CD1c-positive myeloid dendritic cell (primary cell): ENCODE data around the gene NAT14.

Experiments used
- DNase-seq: peaks from one replicate; pipeline ENCODE4 v3.0.0-alpha.2; 2016; ENCODE audit errors: extremely low spot score

Gene NAT14

DNA sequence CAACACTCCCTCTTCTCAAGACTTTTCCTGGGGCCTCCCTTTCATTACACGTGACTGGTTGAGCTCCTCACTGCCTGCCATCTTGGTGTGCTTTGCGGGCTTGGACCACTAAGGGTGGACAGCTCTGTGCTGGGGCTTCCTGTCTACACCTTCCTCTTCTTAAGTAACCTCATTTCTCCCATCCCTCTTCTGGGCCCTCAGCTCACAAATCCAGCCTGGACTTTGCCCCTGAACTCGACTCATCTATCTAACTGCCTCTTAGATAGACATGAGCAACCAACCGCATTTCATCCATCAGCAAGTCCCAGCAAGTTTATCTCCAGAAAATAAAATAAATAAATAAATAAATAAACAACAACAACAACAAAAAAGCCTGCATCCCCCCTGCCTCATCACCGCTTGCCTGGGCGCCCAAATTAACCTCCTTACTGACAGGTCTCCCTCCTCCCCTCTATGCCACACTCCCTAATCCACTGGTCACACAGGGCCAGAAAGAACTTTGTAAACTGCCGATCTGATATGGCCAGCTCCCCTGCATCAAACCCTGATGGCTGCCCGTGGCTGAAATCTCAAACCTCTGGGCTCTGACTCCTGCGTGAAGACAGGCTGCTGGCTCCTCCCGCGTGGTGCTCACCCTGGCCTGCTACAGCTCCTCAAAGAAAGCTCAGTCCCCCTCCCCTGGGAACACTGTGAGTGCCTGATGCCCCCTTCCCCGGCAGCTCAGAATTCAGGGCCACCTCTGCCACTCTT, 31.3 kb upstream of the NAT14 start:
- no peak for DNase-seq

DNA sequence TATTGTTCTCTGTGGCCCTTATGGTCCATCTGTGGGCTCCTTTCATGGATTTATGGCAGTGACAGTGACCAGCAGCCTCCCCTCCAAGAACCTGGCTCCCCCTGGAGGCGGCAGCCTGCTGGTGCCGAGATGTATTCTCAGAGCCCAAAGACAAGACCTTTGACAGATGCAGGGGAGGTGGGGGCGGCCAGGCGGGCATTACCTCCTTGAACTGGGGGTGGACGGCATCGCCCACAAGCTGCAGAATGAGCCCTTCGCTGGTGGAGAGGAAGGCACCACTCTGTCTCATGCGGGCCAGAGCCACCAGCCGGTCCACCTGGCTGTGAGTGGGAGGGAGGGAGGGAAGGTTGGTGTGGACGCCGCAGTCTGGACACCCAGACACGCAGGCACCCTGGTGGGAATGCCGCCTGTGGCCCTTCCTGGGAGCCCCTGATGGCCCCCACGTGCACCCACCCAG, 30.2 kb upstream of the NAT14 start:
- peak; percentile 56 for DNase-seq

DNA sequence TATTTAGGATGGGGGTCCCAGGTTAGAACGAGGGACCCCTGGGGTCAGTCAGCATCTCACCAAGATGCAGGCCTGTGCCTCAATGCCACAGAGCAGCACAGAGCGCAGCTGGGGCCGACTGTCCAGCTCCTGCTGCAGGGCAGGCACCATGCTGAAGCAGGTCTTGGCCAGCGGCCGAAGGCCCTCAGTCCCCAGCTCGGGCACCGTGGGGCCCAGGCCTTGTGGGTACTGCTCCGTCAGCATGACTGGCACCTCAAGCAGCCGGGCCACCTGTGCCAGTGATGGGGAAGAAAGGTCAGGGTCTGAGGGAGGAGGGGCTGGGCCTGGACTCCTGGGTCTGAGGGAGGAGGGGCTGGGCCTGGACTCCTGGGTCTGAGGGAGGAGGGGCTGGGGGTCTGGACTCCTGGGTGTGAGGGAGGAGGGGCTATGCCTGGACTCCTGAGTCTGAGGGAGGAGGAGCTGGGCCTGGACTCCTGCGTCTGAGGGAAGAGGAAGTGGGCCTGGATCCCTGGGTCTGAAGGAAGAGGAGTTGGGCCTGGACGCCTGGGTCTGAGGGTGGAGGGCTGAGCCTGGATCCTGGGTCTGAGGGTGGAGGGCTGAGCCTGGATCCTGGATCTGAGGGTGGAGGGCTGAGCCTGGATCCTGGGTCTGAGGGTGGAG, 29.3 kb upstream of the NAT14 start:
- DNase-seq, result no peak

DNA sequence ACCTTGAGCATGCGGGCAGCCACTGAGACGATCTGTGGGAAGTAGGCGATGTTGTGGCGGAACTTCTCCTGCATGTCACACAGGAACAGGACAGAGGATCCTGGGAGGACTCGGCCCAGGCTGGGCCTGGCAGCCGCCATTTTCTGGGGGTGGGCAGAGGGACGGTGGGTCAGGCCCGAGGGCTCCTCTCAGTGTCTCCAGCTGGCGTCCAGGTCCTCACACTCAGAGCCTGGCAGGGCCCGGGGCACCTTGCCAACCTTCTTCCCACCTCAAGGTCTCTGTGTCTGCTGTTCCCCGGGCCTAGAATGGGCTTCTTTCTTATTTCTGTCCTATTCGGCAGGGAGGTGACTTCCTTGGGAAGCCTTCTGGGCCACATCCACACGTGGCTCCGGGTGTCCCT, 28.6 kb upstream of the NAT14 start:
- no peak for DNase-seq

DNA sequence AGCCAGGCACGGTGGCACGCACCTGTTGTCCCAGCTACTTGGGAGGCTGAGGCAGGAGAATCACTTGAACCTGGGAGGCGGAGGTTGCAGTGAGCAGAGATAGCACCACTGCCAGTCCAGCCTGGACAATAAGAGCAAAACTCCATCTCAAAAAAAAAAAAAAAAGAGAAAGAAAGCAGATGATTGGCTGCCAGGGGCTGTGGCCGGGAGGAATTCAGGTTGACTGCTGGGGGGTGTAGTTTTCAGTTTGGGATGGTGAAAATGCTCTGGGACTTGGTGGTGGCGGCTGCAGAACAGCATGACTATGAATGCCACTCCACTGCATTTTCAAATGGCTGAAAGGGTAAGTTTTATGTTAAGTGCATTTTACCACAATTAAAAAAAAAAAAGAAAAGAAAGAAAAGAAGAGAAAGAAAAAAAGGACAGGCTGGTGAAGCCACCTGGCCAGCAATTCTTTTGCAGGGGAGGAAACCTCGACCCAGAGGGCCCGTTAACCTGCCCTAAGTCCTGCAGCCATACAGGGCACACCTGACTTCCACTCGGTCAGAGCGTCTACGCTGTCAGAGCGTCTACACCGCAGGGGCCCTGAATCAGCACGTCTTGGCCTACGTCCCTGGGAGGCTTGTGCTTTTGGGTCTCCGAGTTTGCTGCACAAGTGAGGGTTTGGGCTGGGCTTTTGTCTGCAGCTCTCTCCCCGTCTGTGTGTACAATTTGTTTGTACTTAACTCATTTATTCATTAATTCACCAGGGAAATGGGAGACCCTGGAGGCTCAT, 27.1 kb upstream of the NAT14 start:
- no peak for DNase-seq

DNA sequence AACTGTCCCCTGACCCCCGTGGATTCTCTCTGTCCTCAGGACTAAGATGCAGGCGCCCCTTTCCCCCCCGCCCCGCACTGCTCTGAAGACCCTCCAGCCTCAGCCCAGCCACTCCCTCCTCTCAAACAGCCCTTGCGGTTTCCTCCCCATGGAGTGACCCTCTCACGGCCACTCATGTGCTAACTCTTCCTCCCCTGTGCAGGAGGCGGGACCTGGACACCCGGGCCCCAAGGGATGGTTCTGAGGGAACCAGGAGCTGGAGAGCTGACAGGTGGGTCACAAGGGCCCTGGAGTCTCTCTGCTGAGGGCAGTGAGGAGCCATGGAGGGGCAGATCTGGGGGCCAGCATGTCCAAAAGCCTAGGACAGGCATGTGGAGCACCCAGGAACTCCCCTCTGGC, 25.4 kb upstream of the NAT14 start:
- DNase-seq, result no peak

DNA sequence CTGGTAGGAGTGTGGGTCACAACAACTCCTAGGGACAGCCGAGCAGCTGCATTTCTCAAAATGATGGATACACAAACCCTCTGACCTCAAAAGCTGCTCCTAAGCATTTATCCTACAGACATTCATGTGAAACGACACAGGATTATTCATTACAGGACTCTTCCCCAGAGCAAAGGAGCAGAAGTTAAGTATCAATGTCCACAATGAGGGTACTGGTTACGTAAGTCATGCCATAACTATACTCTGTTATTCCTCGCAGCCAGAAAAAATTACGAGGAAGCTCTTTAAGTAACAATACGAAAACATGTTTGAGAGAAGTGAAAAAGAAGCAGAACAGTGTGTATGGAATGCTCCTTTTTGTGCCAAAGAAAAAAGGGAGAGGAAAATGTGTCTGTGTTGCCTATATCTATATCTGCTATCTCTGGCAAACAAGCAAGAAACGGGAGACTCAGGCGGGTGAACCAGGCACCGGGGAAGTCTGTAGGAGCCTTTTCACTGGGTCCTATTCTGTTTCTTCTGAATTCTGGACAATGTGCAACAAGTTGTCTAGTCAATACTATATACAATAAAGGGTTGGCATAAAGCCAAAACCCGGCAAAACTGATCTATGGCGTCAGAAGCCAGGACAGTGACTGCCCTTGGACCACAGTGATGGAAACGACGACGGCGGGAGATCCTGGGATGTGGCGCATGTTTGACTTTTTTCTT, 24.9 kb upstream of the NAT14 start:
- peak; percentile 36 for DNase-seq

DNA sequence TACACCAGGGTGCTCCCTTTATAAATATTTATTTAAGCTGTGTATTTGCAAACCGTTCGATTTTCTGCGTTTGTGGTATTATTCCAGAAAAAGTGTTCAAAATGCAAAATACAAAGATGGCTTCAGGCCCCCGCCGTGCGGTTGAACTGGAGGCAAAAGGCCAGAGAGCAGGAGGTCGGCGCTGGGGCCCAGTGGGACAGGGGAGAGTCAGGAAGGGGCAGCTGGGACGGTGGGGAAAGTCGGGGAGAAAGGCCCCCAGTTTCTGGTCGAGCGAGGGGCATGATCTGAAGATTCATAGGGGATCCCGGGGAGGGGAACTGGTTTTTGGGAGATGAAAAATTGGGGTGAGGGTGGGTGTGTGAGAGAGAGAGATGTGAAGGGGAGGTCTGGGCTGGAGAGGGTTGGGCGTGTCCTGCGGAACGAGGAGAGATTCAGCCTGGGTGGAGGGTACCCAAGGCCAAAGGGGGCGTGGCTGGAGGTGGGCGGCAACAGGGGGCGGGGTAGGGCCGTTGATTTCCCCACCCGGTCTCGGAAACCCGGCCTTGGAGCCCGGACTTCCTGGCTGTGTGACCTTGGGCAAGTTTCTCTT, 24.2 kb upstream of the NAT14 start:
- peak; percentile 41 for DNase-seq

DNA sequence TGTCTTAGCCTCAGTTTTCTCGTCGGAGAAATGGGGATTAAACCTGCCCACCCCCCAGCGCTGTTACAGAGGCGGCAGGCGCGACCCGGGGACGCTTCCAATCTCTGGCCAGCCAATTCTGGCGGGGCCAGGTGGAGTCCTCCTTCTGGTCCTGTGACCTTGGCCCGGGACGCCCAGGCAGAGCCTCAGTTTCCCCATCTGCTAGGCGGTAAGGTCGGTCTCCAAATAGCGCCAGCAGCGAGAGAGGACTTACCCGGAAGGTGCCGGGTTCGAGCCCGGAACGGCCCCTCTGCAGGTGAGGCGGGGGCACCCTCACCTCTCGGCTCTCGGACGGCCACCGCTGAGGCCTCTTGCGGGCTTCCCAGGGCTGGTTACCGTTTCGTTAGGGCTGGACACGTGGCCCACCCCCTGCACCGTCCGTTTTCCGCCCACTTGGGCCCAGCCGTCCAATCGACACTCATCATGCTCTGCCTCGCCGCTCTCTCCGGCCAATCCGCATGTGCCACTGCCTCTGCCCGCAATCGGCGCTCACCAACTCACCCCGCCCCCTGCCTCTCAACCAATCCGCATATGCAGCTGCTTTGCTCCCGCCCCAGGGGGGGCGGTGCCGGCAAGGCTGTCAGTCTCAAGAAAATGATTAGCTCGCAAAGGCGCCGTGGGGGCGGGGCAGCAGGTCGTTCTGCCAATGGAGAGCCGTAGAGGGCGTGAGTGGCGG, 23.6 kb upstream of the NAT14 start, which contains the start of gene ISOC2:
Gene ISOC2 (minus strand): TSS at position 384 of the 715 bp plus-strand sequence. CDS start 5,156 bp downstream, outside the sequence.
- peak; percentile 100 for DNase-seq

DNA sequence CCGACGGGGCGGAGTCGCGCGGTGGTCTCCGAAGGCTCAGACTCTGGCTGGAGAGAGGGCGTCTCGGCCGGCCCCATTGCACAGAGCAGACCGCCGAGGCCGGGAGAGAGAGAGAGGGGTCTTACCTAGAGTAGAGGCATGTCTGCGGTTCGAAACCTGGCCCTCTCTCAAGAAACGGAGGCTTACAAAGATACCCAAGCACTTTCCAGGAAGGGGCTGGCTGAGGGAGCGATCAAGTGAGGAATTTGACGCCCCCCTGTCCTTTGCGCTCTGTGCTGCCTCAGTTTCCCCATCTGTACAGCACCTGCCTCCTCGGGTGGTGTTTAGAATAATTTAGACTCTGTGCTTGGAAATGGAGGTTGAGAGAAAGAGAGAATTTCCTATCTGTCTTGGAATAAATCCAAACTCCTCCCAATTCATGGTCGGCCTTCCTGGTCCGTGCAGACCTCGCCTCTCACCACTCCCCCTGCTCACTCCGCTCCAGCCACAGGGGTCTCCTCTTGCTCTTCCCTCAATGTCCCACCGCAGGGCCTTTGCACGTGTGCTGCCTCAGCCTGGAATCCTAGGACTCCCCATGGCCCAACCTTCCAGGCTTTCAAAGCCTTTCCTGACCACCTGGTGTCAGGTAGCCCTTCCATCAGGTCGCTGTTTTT, 22.9 kb upstream of the NAT14 start:
- DNase-seq, result no peak

DNA sequence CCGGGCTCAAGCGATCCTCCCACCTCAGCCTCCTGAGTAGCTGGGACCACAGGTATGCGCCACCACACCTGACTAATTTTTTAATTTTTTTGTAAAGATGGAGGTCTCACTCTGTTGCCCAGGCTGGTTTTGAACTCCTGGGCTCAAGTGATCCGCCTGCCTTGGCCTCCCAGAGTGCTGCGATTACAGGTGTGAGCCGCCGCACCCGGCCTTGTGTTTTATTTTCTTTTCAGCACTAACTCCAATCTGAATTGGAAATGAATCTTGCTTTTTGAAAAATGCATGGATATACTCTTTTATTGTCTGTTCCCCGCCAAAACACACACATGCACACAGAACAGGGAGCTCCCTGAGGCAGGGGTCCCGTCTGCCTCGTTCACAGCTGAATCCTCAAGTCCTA, 22.3 kb upstream of the NAT14 start:
- no peak for DNase-seq

DNA sequence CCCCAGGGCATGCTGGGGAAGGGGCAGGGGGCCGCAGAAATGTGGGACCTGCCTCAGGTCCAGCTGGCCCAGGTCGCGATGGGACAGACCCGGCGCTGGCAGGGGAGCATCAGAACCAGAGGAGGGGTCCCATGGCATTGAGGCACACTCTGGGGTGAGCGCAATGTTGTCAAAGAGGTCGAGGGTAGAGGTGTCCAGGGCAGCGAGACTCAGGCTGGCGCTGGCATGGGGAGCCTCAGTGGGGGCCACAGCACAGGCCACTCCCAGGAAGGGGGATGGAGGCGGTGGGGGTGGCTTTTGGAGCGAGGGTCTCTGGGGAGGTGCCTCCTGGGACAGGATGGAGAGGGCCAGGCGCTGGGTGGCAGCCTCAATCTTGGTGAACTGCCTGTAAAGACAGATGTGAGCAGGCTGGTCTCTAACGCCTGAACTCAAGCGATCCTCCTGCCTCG, 21.4 kb upstream of the NAT14 start:
- DNase-seq, result no peak

DNA sequence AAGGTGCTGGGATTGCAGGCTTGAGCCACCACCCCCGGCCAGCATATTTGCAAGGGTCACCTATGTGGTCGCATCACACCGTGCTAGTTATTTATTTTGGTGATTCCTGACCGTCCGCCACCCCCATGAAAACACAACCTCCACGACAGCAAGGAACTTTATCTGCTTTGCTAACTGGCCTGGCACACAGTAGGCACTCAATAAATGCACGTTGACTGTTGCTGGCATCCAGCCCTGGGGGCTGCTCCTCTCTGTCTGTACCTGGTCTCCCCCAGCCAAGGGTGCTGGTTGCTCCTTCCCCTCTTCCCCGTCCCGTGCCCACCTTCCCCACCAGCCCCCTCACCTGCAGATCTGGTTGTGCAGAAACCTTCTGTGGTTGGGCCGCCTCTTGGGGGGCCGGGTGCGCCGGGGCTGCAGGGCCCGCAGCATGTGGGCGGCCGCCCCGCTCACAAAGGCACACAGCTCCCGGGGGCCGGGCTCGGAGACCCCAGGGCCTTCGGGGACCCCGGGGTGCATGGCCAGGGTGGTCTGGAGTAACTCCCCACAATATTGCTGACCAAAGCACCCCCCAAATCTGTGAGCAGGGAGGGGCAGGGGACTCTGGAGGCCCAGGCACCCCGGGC, 20.8 kb upstream of the NAT14 start:
- no peak for DNase-seq

DNA sequence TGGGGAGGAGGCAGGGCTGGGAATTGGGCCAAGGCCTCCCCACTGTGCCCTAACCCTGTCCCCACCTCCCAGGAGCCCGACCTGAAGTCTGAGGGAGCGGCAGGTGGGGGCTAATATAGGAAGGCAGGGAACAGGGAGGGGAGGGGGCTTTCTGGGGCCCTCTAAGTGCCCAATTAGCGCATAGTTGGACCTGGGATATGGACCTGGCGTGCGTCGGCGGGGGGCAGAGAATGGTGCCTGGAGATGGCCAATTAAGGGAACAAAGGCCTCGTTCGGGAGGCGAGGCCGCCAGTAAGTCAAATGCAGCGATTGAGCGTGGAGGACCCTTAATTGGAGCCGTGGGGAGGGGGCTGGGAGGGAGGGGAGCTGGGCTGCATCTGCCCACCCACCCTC, 20.3 kb upstream of the NAT14 start, which contains the start of gene C19orf85:
Gene C19orf85 (minus strand): TSS at position 90 of the 393 bp plus-strand sequence. CDS start 197 bp downstream, outside the sequence.
- DNase-seq, result no peak

DNA sequence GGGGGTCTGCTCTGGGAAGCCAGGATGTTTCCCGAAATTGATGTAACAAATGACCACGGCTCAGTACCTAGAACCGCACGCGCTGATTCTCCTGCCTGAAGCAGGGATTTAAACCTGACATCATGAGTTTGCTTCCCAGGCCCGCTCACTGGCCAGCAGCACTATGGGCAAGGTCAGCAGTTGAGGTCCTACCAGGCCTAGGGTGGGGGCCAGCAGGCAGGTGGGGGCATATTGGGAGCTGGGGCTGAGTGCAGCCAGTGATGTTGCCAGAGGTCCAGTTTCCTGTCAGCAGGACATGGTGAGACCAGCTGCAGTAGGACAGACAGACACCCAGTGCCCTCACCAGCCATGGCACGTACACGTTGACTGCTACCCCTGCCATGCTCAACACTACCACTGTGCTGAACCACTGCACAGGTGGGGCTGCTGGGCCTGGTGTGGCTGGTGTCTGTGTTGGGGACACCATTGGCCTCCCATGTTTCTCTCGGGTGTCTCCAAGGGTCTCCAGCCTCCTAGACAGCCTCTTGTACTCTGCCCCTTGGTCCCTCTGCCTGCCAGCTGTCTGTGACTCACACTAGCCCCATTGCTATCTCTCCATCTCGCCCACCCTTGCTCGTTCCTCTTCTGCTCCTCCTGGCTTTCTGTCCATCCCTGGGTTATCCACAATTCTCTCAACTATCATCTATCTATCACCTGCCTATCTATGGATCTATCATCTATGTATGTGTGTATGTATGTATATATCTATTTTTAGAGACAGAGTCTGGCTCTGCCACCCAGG, 19.3 kb upstream of the NAT14 start:
- DNase-seq, result no peak

DNA sequence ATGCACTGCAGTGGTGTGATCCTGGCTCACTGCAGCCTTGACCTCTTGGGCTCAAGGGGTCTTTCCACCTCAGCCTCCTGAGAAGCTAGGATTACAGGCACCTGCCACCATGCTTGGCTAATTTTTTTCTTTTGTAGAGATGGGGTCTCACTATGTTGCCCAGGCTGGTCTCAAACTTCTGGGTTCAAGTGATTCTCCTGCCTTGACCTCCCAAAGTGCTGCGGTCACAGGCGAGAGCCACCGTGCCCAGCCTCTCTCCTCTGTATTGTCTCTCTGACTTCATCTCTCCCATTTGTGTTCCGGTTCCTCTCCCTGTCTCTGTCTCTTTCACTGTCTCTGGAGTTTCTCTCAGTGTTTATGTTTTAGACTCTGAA, 18.8 kb upstream of the NAT14 start:
- DNase-seq, result no peak

DNA sequence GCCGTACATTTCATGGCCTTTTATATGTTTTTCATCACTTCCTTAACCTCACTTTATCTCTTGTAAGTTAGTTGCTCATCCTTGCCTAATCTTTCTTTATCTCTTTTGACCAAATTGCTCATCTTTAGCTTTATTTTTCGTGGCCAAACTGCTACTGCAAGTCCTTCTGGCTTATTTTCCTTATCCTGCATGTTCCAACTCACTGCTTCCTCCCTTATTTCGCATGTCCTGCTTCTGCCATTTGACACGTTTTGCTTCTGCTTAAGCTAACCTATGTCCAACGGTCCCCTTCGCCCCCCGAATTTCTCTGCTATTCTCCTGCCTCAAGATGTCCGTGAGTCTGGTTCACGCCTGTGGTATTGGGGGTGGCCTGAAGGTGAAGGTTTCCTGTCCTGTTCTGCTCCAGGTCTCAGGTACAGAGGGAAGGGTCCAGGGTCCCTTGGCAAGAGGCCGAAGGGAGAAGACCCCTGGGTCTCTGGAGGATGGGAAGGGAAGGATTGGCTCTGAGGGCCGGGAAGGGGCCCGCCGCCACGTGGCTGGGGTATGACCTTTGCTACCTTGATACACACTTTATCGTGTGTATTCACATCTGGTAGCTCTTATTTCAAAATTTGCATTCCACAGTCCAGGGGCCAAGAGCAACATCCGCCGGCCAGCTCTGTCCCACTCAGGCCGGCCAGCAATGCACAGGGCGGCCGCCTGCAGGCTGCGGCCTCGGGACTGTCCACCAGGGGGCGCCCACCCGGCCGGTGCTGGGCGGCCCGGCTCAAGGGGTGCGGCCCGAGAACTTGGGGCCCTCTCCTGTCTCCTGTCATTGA, 17.5 kb upstream of the NAT14 start:
- peak; percentile 75 for DNase-seq

DNA sequence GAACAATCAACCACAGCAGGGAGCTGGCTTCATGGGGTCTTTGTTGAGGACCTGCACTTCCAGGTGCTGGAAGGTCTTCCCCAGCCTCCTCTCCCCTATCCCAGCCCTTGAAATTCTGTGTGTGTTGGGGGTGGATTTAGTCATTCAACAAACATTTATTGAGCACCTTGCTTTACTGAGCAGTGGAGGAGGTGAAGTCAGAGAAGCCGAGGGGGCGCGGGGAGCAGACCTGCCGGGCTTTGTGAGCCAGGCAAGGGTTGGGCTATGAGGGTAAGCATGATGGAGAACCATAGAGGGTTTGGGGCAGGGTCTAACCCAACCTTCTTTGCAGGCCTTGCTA, 17.0 kb upstream of the NAT14 start:
- DNase-seq, result no peak
